Esophagus squamous epithelium (tissue), 4 donors: ENCODE data around the gene IRS1.

Experiments used
- CTCF ChIP-seq, 6 experiments: fragments of 450-650 bp in 4 of 6; fragments of 200-600 bp in 2 of 6; sonication (generic) in 2 of 6; IDR thresholded peaks; one replicate each; pipeline ENCODE4 v1.5.1; 2016 to 2019; ENCODE audit warnings: antibody characterized with exemption in 6 of 6, mild to moderate bottlenecking in 4 of 6, moderate library complexity in 4 of 6
- POLR2A ChIP-seq, 4 donors: fragments of 450-650 bp; IDR thresholded peaks; one replicate each; pipeline ENCODE4 v1.6.1; 2017; ENCODE audit warnings: antibody characterized with exemption in 4 of 4, mild to moderate bottlenecking in 4 of 4, moderate library complexity in 3 of 4

- TF ChIP-seq CTCF (IDR thresholded peaks at IDR 0.05) (no peak), POLR2A (IDR thresholded peaks at IDR 0.05) (no peak)
These were observed 9.2 kb downstream of the IRS1 start for GRCh38 chr2:226790431-226790830.
